H1 (cell line): ENCODE data around the gene MUC2. TPM values are rescaled to one million over a fixed set of nuclear protein-coding genes. Genes with fewer than 3 reads are reported as not detected.

Experiments used
- CTCF ChIA-PET: fragments of 300-600 bp; sonication (Branson Sonifier 250); formaldehyde crosslinking; loops from one replicate; lab custom pipeline; 2021; ENCODE audit not compliant: partially characterized antibody; lab: Charles Lee
- POLR2A ChIA-PET: fragments of 300-600 bp; sonication (Branson Sonifier 250); formaldehyde crosslinking; loops from one replicate; lab custom pipeline; 2021; ENCODE audit warnings: inconsistent platforms; ENCODE audit not compliant: partially characterized antibody; lab: Charles Lee
- DNase-seq, 2 experiments: peaks; one replicate each; pipeline versions ENCODE4 v3.0.0 to v3.0.0-alpha.2; 2010 to 2022; ENCODE audit warnings: low spot score in 2 of 2, low read depth in 1 of 2, mixed read lengths in 1 of 2
- FAIRE-seq: peaks from 2 replicates; lab custom pipeline; 2011; peaks lifted over from hg19 to GRCh38; lab: Jason Lieb, UNC
- H2AFZ ChIP-seq: 2 replicates; pipeline ENCODE4 v1.8.1; 2012; ENCODE audit warnings: low read length, inconsistent platforms
- H2AK5ac ChIP-seq: 2 replicates; pipeline ENCODE4 v1.6.1; 2013; ENCODE audit warnings: low read depth, low read length
- H2BK120ac ChIP-seq: replicated peaks from 2 replicates; pipeline ENCODE3; 2013; ENCODE audit warnings: low read depth, low read length, inconsistent platforms
- H2BK12ac ChIP-seq: 2 replicates; pipeline ENCODE4 v1.6.1; 2013; ENCODE audit warnings: low read depth, low read length
- H2BK15ac ChIP-seq: 2 replicates; pipeline ENCODE4 v1.6.1; 2013; ENCODE audit warnings: low read length
- H2BK20ac ChIP-seq: 2 replicates; pipeline ENCODE4 v1.6.1; 2013; ENCODE audit warnings: low read length
- H2BK5ac ChIP-seq: 2 replicates; pipeline ENCODE4 v1.6.1; 2013; ENCODE audit warnings: low read depth, low read length
- H3K14ac ChIP-seq: 2 replicates; pipeline ENCODE4 v1.6.1; 2013; ENCODE audit warnings: inconsistent platforms; ENCODE audit not compliant: insufficient read length
- H3K18ac ChIP-seq: 2 replicates; pipeline ENCODE4 v1.6.1; 2013; ENCODE audit warnings: low read length; ENCODE audit errors: extremely low read depth
- H3K23ac ChIP-seq: 2 replicates; pipeline ENCODE4 v1.6.1; 2013; ENCODE audit warnings: inconsistent platforms; ENCODE audit not compliant: insufficient read length
- H3K23me2 ChIP-seq: 2 replicates; pipeline ENCODE4 v1.6.1; 2013; ENCODE audit warnings: low read depth, low read length
- H3K27ac ChIP-seq: 2 replicates; pipeline ENCODE4 v1.6.1; 2011; ENCODE audit warnings: low read depth, low read length, inconsistent platforms
- H3K27me3 ChIP-seq, 4 experiments: replicated peaks in 1 of 4; 1 replicate in 1 of 4; 2 replicates in 3 of 4; pipeline versions ENCODE4 v1.6.1 to v1.8.1; 2011 to 2013; ENCODE audit warnings: low read length in 3 of 4, mild to moderate bottlenecking in 3 of 4, inconsistent platforms in 2 of 4, mixed read lengths in 2 of 4, moderate library complexity in 1 of 4; ENCODE audit not compliant: control insufficient read depth in 3 of 4, insufficient read depth in 3 of 4; ENCODE audit errors: extremely low read depth in 1 of 4
- H3K36me3 ChIP-seq, 4 experiments: 2 replicates each; pipeline versions ENCODE4 v1.6.1 to v1.8.1; 2011 to 2013; ENCODE audit warnings: mild to moderate bottlenecking in 4 of 4, low read length in 3 of 4, moderate library complexity in 2 of 4, control low read depth in 1 of 4, inconsistent platforms in 1 of 4; ENCODE audit not compliant: insufficient read depth in 4 of 4, control insufficient read depth in 2 of 4
- H3K4ac ChIP-seq: replicated peaks from 2 replicates; pipeline ENCODE3; 2013; ENCODE audit warnings: low read length, low read depth, mixed read lengths, inconsistent platforms; ENCODE audit not compliant: insufficient read length
- H3K4me1 ChIP-seq, 4 experiments: replicated peaks in 1 of 4; 1 replicate in 1 of 4; 2 replicates in 3 of 4; pipeline versions ENCODE4 v1.6.1 to v1.8.1; 2011 to 2013; ENCODE audit warnings: low read length in 3 of 4, inconsistent platforms in 2 of 4, mixed read lengths in 1 of 4; ENCODE audit not compliant: insufficient read depth in 4 of 4, control insufficient read depth in 3 of 4
- H3K4me2 ChIP-seq, 2 experiments: 2 replicates each; pipeline versions ENCODE4 v1.6.1 to v1.8.1; 2011 to 2013; ENCODE audit warnings: low read depth in 2 of 2, low read length in 2 of 2, control low read depth in 1 of 2, inconsistent platforms in 1 of 2, mild to moderate bottlenecking in 1 of 2; ENCODE audit not compliant: insufficient read depth in 1 of 2
- H3K4me3 ChIP-seq, 4 experiments: fragments of 200-600, 300-600 bp in 1 of 4; sonication (generic), shearing (Covaris generic), sonication (Bioruptor Twin) in 1 of 4; 2 replicates each; pipeline versions ENCODE4 v1.5.1 to v1.8.1; 2011 to 2016; ENCODE audit warnings: low read length in 4 of 4, low read depth in 3 of 4, control low read depth in 2 of 4, inconsistent platforms in 2 of 4, mild to moderate bottlenecking in 2 of 4, mixed read lengths in 1 of 4, moderate library complexity in 1 of 4; ENCODE audit not compliant: insufficient read depth in 2 of 4; ENCODE audit errors: extremely low read depth in 1 of 4
- H3K56ac ChIP-seq: replicated peaks from 2 replicates; pipeline ENCODE3; 2013; ENCODE audit warnings: low read depth, mild to moderate bottlenecking, mixed read lengths, low read length, inconsistent platforms; ENCODE audit not compliant: insufficient read length
- H3K79me1 ChIP-seq: 2 replicates; pipeline ENCODE4 v1.6.1; 2013; ENCODE audit warnings: low read depth, low read length, control low read depth
- H3K79me2 ChIP-seq, 2 experiments: 2 replicates each; pipeline versions ENCODE4 v1.6.1 to v1.8.1; 2012 to 2013; ENCODE audit warnings: low read length in 2 of 2, mild to moderate bottlenecking in 2 of 2, inconsistent platforms in 1 of 2; ENCODE audit not compliant: insufficient read depth in 2 of 2, control insufficient read depth in 1 of 2
- H3K9ac ChIP-seq, 4 experiments: replicated peaks in 1 of 4; 1 replicate in 1 of 4; 2 replicates in 3 of 4; pipeline versions ENCODE4 v1.6.1 to v1.8.1; 2011 to 2013; ENCODE audit warnings: low read depth in 3 of 4, low read length in 3 of 4, control low read depth in 2 of 4, mild to moderate bottlenecking in 2 of 4, moderate library complexity in 2 of 4, inconsistent platforms in 1 of 4; ENCODE audit errors: extremely low read depth in 1 of 4
- H3K9me3 ChIP-seq, 2 experiments: 2 replicates each; pipeline versions ENCODE4 v1.6.1 to v1.8.1; 2012 to 2013; ENCODE audit warnings: mild to moderate bottlenecking in 2 of 2, moderate library complexity in 2 of 2, control low read depth in 1 of 2, inconsistent platforms in 1 of 2, low read depth in 1 of 2, low read length in 1 of 2, mixed read lengths in 1 of 2; ENCODE audit not compliant: insufficient read depth in 2 of 2
- H4K20me1 ChIP-seq, 2 experiments: replicated peaks in 1 of 2; 2 replicates each; pipeline versions ENCODE3 to v1.8.1; 2011 to 2013; ENCODE audit warnings: inconsistent platforms in 2 of 2, low read length in 2 of 2, mild to moderate bottlenecking in 1 of 2; ENCODE audit not compliant: insufficient read depth in 2 of 2, control insufficient read depth in 1 of 2
- H4K5ac ChIP-seq: 2 replicates; pipeline ENCODE4 v1.6.1; 2013; ENCODE audit warnings: low read length, low read depth, mixed read lengths, inconsistent platforms; ENCODE audit not compliant: insufficient read length
- H4K8ac ChIP-seq: 2 replicates; pipeline ENCODE4 v1.8.0; 2013; ENCODE audit warnings: mild to moderate bottlenecking, moderate library complexity, low read length, inconsistent platforms; ENCODE audit not compliant: insufficient read depth; ENCODE audit errors: extremely low read depth
- H4K91ac ChIP-seq: replicated peaks from 2 replicates; pipeline ENCODE3; 2013; ENCODE audit warnings: low read length, mixed read lengths, inconsistent platforms; ENCODE audit not compliant: insufficient read length
- ASH2L ChIP-seq: fragments of 200-600, 300-600 bp; sonication (generic); IDR thresholded peaks from one replicate; pipeline ENCODE4 v1.7.1; 2017; ENCODE audit warnings: low read length
- E2F6 ChIP-seq: IDR thresholded peaks from 2 replicates; pipeline ENCODE4 v1.6.1; 2012; ENCODE audit warnings: inconsistent platforms
- GTF2F1 ChIP-seq: IDR thresholded peaks from 2 replicates; pipeline ENCODE4 v1.6.1; 2012; ENCODE audit warnings: low read depth, low read length, improper control_type of control experiment, borderline replicate concordance
- POLR2A ChIP-seq, 2 experiments: IDR thresholded peaks; 1 replicate in 1 of 2; 2 replicates in 1 of 2; pipeline ENCODE4 v1.6.1; 2011; ENCODE audit warnings: low read depth in 2 of 2, low read length in 2 of 2, mild to moderate bottlenecking in 2 of 2; ENCODE audit errors: control extremely low read depth in 1 of 2
- WGBS, 2 experiments: shearing (Covaris generic) in 1 of 2; methylation state at CpG; one replicate each; pipeline versions ENCODE4 v1.1.6 to v1.1.7; 2013 to 2015; ENCODE audit warnings: low lambda C conversion rate in 2 of 2, mixed read lengths in 2 of 2, inconsistent platforms in 1 of 2, low coverage in 1 of 2, missing lambda C conversion rate in 1 of 2; ENCODE audit not compliant: insufficient replicate concordance in 2 of 2, insufficient coverage in 1 of 2, insufficient read length in 1 of 2; ENCODE audit errors: extremely low coverage in 1 of 2, missing lambda C conversion rate in 1 of 2; 5-methylcytosine and 5-hydroxymethylcytosine counted together
- polyA plus RNA-seq, 7 experiments: library from polyadenylated mRNA; depleted of rRNA in 3 of 7; stranded (reverse) in 5 of 7; unstranded in 2 of 7; fragments of >200 nt in 5 of 7; fragments of 200-250 nt in 2 of 7; gene quantifications; 1 replicate in 5 of 7; 2 replicates in 1 of 7; 4 replicates in 1 of 7; pipeline versions ENCODE4 v1.2.1 to v1.2.3, GENCODE V29; 2011 to 2013; ENCODE audit warnings: missing spikeins in 2 of 7, mixed read lengths in 2 of 7
- total RNA-seq: library from RNA; stranded (reverse); fragmentation: NEBNext Ultra II Directional; extraction: Animal tissue kit (Norgen Biotek cat#: 25700); gene quantifications from 2 replicates; pipeline ENCODE4 v1.2.1, GENCODE V29; 2021

Gene MUC2
- total and polyA plus RNA-seq, 2 of the 8 experiments (the other 6 are each of a cell fraction or from before 2014, with no cell fraction given), result not detected

- Histone ChIP-seq H3K4me3 (no peak overlapping the region), H3K4me2 (no peak overlapping the region), H4K5ac (no peak overlapping the region), H2AK5ac (no peak overlapping the region), H3K27ac (no peak overlapping the region), H4K20me1 (peaks cover 0 to 2% of the 10 kb centered on the region in 2 experiments), H3K23ac (no peak overlapping the region), H2BK20ac (no peak overlapping the region), H4K8ac (no peak overlapping the region), H3K27me3 (peaks cover 0 to 2% (median 0%) of the 10 kb centered on the region in 4 experiments; a peak in 1 of 7 replicates), H2BK5ac (no peak overlapping the region), H3K18ac (no peak overlapping the region), H3K36me3 (no peaks in the 10 kb centered on the region), H3K4ac (no peak overlapping the region), H3K9ac (no peak overlapping the region), H3K56ac (no peak overlapping the region), H3K79me2 (no peaks in the 10 kb centered on the region), H2AFZ (no peak overlapping the region), H2BK12ac (no peak overlapping the region), H3K9me3 (peaks cover 4 to 5% of the 10 kb centered on the region in 2 experiments; a peak in 2 of 4 replicates), H3K14ac (no peak overlapping the region), H3K4me1 (no peaks in the 10 kb centered on the region), H3K79me1 (no peaks in the 10 kb centered on the region), H4K91ac (no peak overlapping the region), H2BK15ac (no peak overlapping the region), H3K23me2 (peaks cover 2% of the 10 kb centered on the region; the same call in 1 of the 2 replicates), H2BK120ac (no peak overlapping the region)
- POLR2A ChIA-PET, result no interaction called here
- WGBS, 2 experiments, result 84% methylated on average over 3 of the region's 3 CpGs; no CpG with 5 or more reads in 1 of the 2 experiments
- no peak for TF ChIP-seq GTF2F1
- TF ChIP-seq POLR2A (IDR thresholded peaks at IDR 0.05; ENCODE audit: control extremely low read depth in 1 of 2, low read depth in 2 of 2, low read length in 2 of 2), result no peak
- TF ChIP-seq E2F6, result no peak
- no peak for TF ChIP-seq ASH2L
- no peak for FAIRE-seq
- CTCF ChIA-PET, result no interaction called here
- DNase-seq, result no peak
Observed at GRCh38 chr11:1064167-1064566, 10.5 kb upstream of the MUC2 start.
